ENCODE results near the gene EIF3K.
A peak's percentile ranks its signal among the peaks of the same experiment; 100 is the strongest.

The EIF3K gene

GRCh38 chr19:38669552-38669951, 50.6 kb downstream of the EIF3K start:
- no peak for DNase-seq

DNA sequence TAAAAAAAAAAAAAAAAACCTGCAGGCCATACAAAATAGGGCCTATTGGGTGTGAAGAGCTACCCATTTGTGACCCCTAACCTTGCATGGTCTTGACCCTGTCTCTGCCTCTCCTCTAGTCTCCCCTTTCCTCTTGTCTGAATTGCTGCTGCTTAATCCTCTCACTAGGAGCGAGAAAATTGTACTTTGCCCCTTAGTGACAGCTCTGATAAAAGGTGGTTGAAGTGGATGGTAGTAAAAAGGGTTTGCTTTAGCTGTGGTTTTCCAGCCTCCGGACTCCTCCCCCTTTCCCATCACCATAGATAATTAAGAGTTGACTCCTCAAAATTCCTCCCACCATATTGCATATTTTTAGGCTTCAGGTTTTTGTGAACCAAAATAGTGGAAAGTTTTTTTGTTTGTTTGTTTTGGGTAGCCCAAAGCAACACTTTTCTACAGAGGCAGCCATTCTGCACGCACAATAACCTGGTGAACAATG, 52.0 kb downstream of the EIF3K start:
- DNase-seq: no peak

GRCh38 chr19:38671654-38672053, 52.7 kb downstream of the EIF3K start:
- no peak for DNase-seq

DNA sequence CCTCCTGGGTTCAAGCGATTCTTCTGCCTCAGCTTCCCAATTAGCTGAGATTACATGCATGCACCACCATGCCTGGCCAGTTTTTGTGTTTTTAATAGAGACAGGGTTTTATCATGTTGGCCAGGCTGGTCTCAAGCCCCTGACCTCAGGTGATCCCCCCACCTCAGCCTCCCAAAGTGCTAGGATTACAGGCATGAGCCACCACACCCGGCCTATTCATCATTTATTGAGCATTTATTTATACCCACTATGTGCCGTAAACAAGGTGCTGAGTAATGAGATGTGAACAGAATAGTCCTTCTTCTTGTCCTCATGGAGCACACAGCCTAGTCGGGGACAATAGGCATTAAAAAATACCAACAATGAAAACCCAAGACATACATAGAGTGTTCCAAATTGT, 54.0 kb downstream of the EIF3K start:
- DNase-seq: no peak

DNA sequence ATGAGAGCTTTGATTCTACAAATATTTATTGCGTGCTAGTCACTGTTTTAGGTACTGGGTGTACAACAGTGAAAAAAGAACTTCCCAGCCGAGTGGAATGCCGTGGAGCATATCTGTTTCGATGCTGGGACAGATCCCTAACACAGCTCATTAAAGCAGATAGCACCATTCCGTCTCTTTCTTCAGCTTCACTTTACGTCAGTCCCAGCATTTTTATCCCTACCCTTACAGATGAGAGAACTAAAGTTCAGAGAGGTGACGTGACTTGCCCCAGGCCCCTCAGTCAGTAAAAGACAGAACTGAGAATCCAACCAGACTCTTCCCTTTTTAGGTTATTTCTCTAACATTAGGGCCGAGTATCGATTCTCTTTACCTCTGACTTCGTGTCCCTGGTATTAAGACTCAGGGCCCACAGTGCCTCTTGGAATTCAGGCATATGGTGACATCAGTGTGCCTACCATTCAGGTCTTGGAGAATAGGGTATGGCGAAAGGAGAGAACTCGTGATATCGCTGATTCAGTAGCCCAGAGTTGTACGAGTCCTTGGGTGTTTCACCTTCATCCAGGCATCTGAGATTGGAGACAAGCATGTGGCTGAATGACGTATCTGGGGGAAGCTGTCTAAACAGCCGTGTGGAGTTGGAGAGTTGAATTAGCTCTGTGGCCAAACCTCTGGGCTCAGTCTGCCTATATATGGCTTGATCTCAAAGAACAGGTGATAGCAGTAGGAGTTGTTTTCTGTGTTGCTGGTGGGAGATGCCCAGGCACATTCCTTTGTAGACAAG, 55.6 kb downstream of the EIF3K start:
- no peak for DNase-seq

- DNase-seq: no peak
Measured at GRCh38 chr19:38675611-38676010, 56.6 kb downstream of the EIF3K start.

- DNase-seq: no peak
Measured at GRCh38 chr19:38676023-38676877, 57.3 kb downstream of the EIF3K start.

- no peak for DNase-seq
Measured at GRCh38 chr19:38676878-38677646, 58.1 kb downstream of the EIF3K start.

- no peak for DNase-seq
Measured at GRCh38 chr19:38678217-38678890, 59.4 kb downstream of the EIF3K start.

GRCh38 chr19:38678891-38679494, 60.0 kb downstream of the EIF3K start:
- DNase-seq: no peak

GRCh38 chr19:38679839-38680238, 60.9 kb downstream of the EIF3K start:
- DNase-seq: no peak

DNA sequence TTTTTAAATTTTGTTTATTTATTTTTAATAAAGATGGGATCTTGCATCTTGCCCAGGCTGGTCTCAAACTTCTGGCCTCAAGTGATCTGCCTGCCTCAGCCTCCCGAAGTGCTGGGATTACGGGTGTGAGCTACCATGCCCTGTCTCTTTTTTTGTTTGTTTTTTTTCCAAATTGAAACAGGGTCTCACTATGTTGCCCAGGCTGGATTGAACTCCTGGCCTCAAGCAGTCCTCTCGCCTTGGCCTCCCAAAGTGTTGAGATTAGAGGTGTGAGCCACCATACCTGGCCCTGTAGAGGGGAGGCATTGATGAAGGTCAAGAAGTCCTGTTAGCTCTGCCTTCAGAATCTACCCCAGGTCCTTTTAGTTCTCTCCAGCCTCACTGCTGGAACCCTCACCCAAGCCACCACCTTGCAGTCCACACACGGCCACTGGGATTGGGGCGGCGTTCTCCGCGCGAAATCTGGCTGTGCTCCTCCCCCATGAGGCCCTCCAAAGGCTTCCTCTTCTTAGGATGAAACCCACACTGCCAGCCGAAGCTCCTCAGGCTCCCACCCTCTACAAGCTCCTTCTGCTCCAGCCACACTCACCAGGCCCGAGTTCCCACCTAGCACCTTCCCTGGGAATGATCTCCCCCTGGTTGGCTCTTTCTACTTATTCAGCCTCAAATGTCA, 63.3 kb downstream of the EIF3K start:
- DNase-seq: no peak

GRCh38 chr19:38682872-38683392, 63.9 kb downstream of the EIF3K start:
- no peak for DNase-seq

- DNase-seq: peak in 1 of 2 experiments; percentile 34
Measured at GRCh38 chr19:38683393-38684077, 64.5 kb downstream of the EIF3K start.

DNA sequence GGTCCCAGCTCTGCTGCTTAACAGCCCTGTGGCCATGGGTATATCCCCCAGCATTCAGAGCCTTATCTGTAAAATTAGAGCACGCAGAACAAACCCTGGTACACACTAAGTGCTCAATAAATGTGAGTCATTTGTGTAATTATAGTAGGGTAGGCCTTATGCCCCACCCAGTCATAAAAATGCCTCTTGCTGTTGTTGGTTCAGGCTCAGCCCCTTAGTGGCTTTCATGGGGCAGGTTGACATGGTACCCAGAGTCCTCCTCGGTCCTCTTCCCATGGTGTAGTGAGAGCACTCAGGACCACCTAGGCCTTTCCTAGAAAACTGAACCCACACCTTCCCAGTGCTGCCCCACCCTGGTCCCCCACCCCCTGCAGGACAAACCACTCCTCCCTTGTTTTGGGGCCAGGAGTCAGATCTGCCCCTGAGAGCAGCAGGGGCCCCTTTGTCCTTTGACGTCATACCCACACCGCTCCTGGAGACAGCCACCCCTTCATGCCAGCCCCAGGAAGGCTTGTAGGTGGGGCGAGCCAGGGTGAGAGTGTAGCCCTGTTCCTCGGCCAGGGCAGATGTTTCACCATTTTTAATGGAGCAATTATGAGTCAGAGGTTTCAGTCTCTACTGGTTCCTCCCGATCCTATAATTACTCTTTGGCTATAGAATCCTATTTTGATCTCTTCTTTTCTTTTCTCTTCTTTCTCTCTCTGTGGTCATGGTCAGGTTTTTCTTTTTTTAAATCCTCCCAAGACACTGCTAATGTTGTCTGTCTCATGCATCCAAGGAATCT, 65.3 kb downstream of the EIF3K start:
- peak; percentile 28 to 63 for DNase-seq

DNA sequence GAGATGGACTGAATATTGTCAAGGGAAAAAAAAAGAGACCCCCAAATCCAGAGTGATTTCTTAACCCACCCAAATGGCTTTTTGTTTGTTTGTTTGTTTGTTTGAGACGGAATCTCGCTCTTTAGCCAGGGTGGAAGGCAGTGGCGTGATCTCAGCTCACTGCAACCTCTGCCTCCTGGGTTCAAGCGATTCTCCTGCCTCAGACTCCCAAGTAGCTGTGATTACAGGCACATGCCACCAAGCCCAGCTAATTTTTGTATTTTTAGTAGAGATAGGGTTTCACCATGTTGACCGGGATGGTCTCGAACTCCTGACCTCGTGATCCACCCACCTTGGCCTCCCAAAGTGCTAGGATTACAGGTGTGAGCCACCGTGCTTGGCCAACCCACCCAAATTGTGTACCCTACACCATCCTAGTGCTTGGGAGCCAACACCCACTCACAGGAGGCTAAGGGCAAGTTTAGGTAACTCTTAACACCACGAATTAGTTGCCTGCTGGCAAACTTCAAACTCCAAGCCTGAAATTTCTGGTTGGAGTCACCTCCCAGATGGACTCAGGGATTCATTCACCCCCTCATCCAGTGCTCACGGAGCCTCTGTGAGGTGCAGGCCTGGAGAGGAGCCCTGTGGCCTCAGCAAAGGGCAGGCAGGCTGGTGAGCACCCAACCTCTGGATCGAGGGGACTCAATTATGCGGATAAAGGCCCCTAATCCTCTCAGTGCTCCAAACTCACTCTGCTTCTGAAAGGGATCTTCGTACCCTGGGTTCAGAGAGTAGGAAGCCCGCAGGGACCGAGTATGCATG, 66.1 kb downstream of the EIF3K start:
- no peak for DNase-seq

DNA sequence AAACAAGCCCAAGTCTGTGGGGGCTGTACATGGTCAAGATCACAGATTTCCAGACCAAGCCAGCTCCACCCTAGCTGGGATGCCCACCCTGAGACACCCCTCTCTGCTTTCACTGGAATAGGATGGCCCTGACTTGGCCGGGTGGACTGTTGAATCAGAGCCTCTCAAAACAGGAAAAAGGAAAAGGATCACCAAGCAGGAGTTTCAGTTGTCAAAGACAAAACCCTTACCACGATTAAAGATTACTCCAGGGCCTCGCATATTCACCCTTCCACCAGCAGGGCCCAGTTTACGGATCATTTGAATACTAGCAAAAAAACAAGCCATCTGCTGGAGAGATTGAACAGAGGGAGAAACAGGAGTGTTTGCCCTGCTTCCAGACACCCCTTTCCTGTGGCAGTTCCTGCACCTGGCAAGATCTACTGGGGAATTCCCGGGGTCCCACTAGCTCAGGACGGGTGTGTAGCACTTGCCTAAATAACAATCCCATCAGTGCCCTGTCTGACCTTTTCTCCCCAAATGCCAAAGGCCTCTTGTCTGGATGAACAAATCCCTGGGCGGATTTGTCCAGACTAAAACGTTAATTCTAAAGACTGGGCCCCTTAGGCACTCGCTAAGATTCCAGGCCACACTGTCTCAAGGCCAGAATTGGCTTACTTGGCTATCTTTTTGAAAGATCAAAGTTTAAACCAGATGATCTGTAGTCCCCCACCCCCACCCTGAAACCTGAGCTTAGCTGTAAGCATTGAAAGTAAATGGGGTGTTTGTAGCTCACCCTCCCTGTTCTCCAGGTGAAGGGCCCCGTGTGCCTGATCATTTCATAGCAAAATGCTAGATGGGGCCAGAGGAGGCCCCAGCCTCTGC, 66.9 kb downstream of the EIF3K start:
- DNase-seq: peak in 1 of 2 experiments; percentile 56

DNA sequence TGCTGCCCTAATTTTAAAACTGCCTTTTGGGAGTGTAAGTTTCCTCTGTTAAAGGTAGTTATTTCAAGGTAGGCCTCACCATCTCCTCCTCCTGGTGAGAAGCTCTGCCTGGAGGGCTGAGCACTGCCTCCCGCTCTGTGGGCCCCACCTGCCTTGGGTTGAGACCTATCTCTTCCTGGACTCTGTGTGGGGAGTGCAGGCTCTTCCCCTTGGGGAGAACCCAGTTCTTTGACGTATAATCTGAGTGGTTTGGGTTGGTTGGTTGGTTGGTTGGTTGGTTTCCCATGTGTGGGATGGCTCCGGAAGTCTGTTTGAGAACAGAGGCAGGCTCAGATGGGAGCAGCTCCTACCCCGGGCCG, 67.5 kb downstream of the EIF3K start:
- no peak for DNase-seq

Data from NCI-H446 (cell line).